Parathyroid adenoma (tissue), 2 donors: ENCODE measurements around the gene MAP3K3.

ENCODE experiments used
- H2AFZ ChIP-seq: fragments of 300-600 bp; sonication (generic); one replicate; pipeline ENCODE4 v1.7.0; 2017; ENCODE audit warnings: antibody characterized with exemption, mild to moderate bottlenecking
- H3K27ac ChIP-seq: fragments of 300-600 bp; sonication (generic); one replicate; pipeline ENCODE4 v1.7.0; 2017
- H3K27me3 ChIP-seq: fragments of 300-600 bp; sonication (generic); one replicate; pipeline ENCODE4 v1.7.0; 2017; ENCODE audit warnings: low read length; ENCODE audit not compliant: control insufficient read depth, insufficient read depth
- H3K36me3 ChIP-seq: fragments of 300-600 bp; sonication (generic); one replicate; pipeline ENCODE4 v1.7.0; 2017; ENCODE audit warnings: low read length; ENCODE audit not compliant: control insufficient read depth, insufficient read depth
- H3K4me1 ChIP-seq: fragments of 300-600 bp; sonication (generic); one replicate; pipeline ENCODE4 v1.7.0; 2017; ENCODE audit warnings: control low read depth
- H3K4me2 ChIP-seq: fragments of 300-600 bp; sonication (generic); one replicate; pipeline ENCODE4 v1.7.0; 2017; ENCODE audit warnings: low read length
- H3K4me3 ChIP-seq: fragments of 300-600 bp; sonication (generic); one replicate; pipeline ENCODE4 v1.7.0; 2017; ENCODE audit warnings: low read depth, low read length
- H3K79me2 ChIP-seq: fragments of 300-600 bp; sonication (generic); one replicate; pipeline ENCODE4 v1.7.0; 2017; ENCODE audit warnings: control low read depth
- H3K9ac ChIP-seq: fragments of 300-600 bp; sonication (generic); one replicate; pipeline ENCODE4 v1.7.0; 2017; ENCODE audit warnings: mild to moderate bottlenecking
- H3K9me3 ChIP-seq: fragments of 300-600 bp; sonication (generic); one replicate; pipeline ENCODE4 v1.7.0; 2017; ENCODE audit warnings: low read length; ENCODE audit not compliant: control insufficient read depth
- CTCF ChIP-seq: fragments of 300-600 bp; sonication (generic); IDR thresholded peaks from one replicate; pipeline ENCODE4 v1.7.0; 2017; ENCODE audit warnings: antibody characterized with exemption, mild to moderate bottlenecking
- donor health status: primary hyperparathyroidism.

Gene MAP3K3

GRCh38 chr17:63579633-63580032, 42.6 kb upstream of the MAP3K3 start:
- Histone ChIP-seq H3K4me3 (no peak overlapping the region), H3K9ac (no peak overlapping the region), H3K9me3 (no peaks in the 10 kb centered on the region), H3K36me3 (no peaks in the 10 kb centered on the region), H3K4me1 (peaks cover 6% of the 10 kb centered on the region), H2AFZ (no peak overlapping the region), H3K4me2 (no peak overlapping the region), H3K27ac (no peak overlapping the region), H3K27me3 (no peaks in the 10 kb centered on the region), H3K79me2 (peaks cover 25% of the 10 kb centered on the region)
- no peak for TF ChIP-seq CTCF

GRCh38 chr17:63587770-63588169, 34.4 kb upstream of the MAP3K3 start:
- H3K36me3 ChIP-seq: no peaks in the 10 kb centered on the region
- H3K9me3 ChIP-seq: no peaks in the 10 kb centered on the region
- H3K9ac ChIP-seq: no peak overlapping the region

GRCh38 chr17:63588797-63589196, 33.4 kb upstream of the MAP3K3 start:
- H3K36me3 ChIP-seq: no peaks in the 10 kb centered on the region
- no peaks in the 10 kb centered on the region for H3K27me3 ChIP-seq
- no peaks in the 10 kb centered on the region for H3K4me1 ChIP-seq
- H3K27ac ChIP-seq: no peak overlapping the region
- TF ChIP-seq CTCF: no peak
- no peak overlapping the region for H3K4me3 ChIP-seq
- H3K79me2 ChIP-seq: peaks cover 12% of the 10 kb centered on the region
- no peak overlapping the region for H3K4me2 ChIP-seq
- H3K9me3 ChIP-seq: no peaks in the 10 kb centered on the region
- no peak overlapping the region for H3K9ac ChIP-seq
- no peak overlapping the region for H2AFZ ChIP-seq

More at GRCh38 chr17:63587770-63588169, 34.4 kb upstream of the MAP3K3 start:
- Histone ChIP-seq H3K4me3 (no peak overlapping the region), H3K4me1 (no peaks in the 10 kb centered on the region), H3K27me3 (no peaks in the 10 kb centered on the region), H3K79me2 (peaks cover 15% of the 10 kb centered on the region), H2AFZ (no peak overlapping the region), H3K27ac (no peak overlapping the region), H3K4me2 (no peak overlapping the region)
- TF ChIP-seq CTCF: no peak

GRCh38 chr17:63589646-63590045, 32.6 kb upstream of the MAP3K3 start:
- Histone ChIP-seq H3K27ac (no peak overlapping the region), H3K4me2 (no peak overlapping the region), H3K79me2 (peaks cover 8% of the 10 kb centered on the region), H3K27me3 (no peaks in the 10 kb centered on the region), H3K4me1 (no peaks in the 10 kb centered on the region), H3K4me3 (no peak overlapping the region), H3K9ac (no peak overlapping the region), H3K9me3 (no peaks in the 10 kb centered on the region), H3K36me3 (no peaks in the 10 kb centered on the region), H2AFZ (no peak overlapping the region)
- no peak for TF ChIP-seq CTCF

GRCh38 chr17:63592797-63593196, 29.4 kb upstream of the MAP3K3 start:
- Histone ChIP-seq H3K4me1 (no peaks in the 10 kb centered on the region), H3K4me2 (no peak overlapping the region), H3K36me3 (no peaks in the 10 kb centered on the region), H3K9me3 (no peaks in the 10 kb centered on the region), H3K27me3 (no peaks in the 10 kb centered on the region), H3K4me3 (no peak overlapping the region), H3K9ac (no peak overlapping the region), H3K27ac (no peak overlapping the region), H2AFZ (no peak overlapping the region), H3K79me2 (peaks cover 8% of the 10 kb centered on the region)
- no peak for TF ChIP-seq CTCF
